ENCODE results near the gene LAMA1.

LAMA1 gene

DNA sequence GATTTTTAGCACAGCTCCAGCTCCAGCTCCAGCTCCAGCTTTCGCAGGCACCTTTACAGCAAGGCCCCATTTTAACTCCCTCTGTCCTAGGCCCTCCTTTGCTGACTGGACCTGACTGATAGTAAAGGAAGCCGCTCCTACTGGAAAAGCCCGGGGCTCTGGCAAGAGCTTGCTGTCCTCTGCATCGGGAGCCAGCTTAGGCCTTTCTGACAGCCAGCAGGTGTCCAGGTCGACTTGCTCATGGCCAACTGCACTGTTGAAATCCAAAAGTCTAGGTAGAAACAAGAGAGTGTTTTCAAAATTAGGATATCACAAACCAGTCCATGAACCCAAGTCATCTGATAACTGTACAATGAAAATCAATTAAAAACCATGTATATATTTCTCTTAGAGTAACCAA is 161.1 kb downstream of the LAMA1 start:
- Histone ChIP-seq H3K4me2 (ENCODE audit: low read length, poor library complexity, severe bottlenecking) (no peak overlapping the region), H3K4me1 (ENCODE audit: control insufficient read depth, insufficient read depth, low read depth, low read length) (peaks cover 8% of the 10 kb centered on the region), H3K4me3 (ENCODE audit: insufficient read depth in 1 of 2, low read depth in 1 of 2, low read length in 2 of 2) (no peak overlapping the region), H3K14ac (ENCODE audit: low read length in 2 of 2) (no peak overlapping the region), H3K79me1 (replicated peaks; ENCODE audit: low read length, poor library complexity, severe bottlenecking) (no peaks in the 10 kb centered on the region), H3K27me3 (ENCODE audit: control insufficient read depth in 1 of 2, insufficient read depth in 1 of 2, low read length in 2 of 2) (no peaks in the 10 kb centered on the region), H3K18ac (ENCODE audit: low read depth in 1 of 2, low read length in 2 of 2) (no peak overlapping the region), H3K23ac (ENCODE audit: low read length in 2 of 2) (no peak overlapping the region), H2AFZ (ENCODE audit: low read depth, low read length) (no peak overlapping the region), H2BK15ac (ENCODE audit: low read depth, poor library complexity, severe bottlenecking) (no peak overlapping the region), H3K36me3 (ENCODE audit: control insufficient read depth in 1 of 2, insufficient read depth in 2 of 2, low read depth in 1 of 2, low read length in 2 of 2) (peaks cover 0 to 78% of the 10 kb centered on the region in 2 experiments), H2BK120ac (ENCODE audit: low read depth, low read length) (no peak overlapping the region), H3K4ac (ENCODE audit: low read depth in 1 of 2, low read length in 2 of 2) (no peak overlapping the region), H4K8ac (ENCODE audit: low read length) (no peak overlapping the region), H2BK5ac (ENCODE audit: low read depth, low read length, poor library complexity, severe bottlenecking) (no peak overlapping the region), H2AK5ac (ENCODE audit: low read length, severe bottlenecking) (no peak overlapping the region), H3K9me3 (ENCODE audit: control insufficient read depth, low read length) (no peaks in the 10 kb centered on the region), H3K9ac (ENCODE audit: low read length) (no peak overlapping the region), H4K91ac (ENCODE audit: low read length) (no peak overlapping the region), H2BK12ac (ENCODE audit: low read length in 2 of 2) (no peak overlapping the region), H3K27ac (ENCODE audit: low read length, poor library complexity, severe bottlenecking) (no peak overlapping the region)
- no peak for DNase-seq
- WGBS, result 83% methylated on average over 5 of the region's 5 CpGs

GRCh38 chr18:6955304-6955703 is 162.3 kb downstream of the LAMA1 start:
- no peak for DNase-seq
- peaks cover 0 to 73% of the 10 kb centered on the region in 2 experiments for H3K36me3 ChIP-seq (ENCODE audit: control insufficient read depth in 1 of 2, insufficient read depth in 2 of 2, low read depth in 1 of 2, low read length in 2 of 2)
- no peak overlapping the region for H2BK15ac ChIP-seq (ENCODE audit: low read depth, poor library complexity, severe bottlenecking)

DNA sequence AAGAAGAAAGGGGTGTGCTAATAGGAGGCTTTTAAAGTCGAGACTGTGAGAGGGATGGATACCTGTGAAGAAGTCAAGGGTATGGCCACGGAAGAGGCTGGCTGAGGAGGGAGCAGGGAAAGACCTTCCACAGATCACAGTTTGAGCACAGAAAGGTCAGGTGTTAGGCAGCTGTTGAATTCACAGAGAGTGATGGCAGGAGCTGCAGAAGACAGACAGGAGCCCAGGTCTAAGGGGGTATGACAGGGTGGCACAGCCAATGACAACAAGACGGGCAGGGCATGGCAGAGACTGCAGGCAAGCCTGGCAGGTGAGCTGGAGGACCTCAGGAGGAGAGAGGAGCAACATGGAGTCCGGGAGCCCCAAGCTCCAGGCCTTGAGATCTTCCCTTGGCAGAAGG is 163.1 kb downstream of the LAMA1 start:
- Histone ChIP-seq H3K4ac (ENCODE audit: low read depth in 1 of 2, low read length in 2 of 2) (no peak overlapping the region), H3K27me3 (ENCODE audit: control insufficient read depth in 1 of 2, insufficient read depth in 1 of 2, low read length in 2 of 2) (peaks cover 0 to 4% of the 10 kb centered on the region in 2 experiments), H3K9me3 (ENCODE audit: control insufficient read depth, low read length) (no peaks in the 10 kb centered on the region), H2AFZ (ENCODE audit: low read depth, low read length) (no peak overlapping the region), H3K14ac (ENCODE audit: low read length in 2 of 2) (no peak overlapping the region), H4K91ac (ENCODE audit: low read length) (peak overlapping the region; percentile 43), H3K23ac (ENCODE audit: low read length in 2 of 2) (no peak overlapping the region), H3K4me2 (ENCODE audit: low read length, poor library complexity, severe bottlenecking) (no peak overlapping the region), H3K4me1 (ENCODE audit: control insufficient read depth, insufficient read depth, low read depth, low read length) (peaks cover 5% of the 10 kb centered on the region), H4K8ac (ENCODE audit: low read length) (no peak overlapping the region), H3K9ac (ENCODE audit: low read length) (no peak overlapping the region), H2AK5ac (ENCODE audit: low read length, severe bottlenecking) (no peak overlapping the region), H3K79me1 (replicated peaks; ENCODE audit: low read length, poor library complexity, severe bottlenecking) (no peaks in the 10 kb centered on the region), H2BK120ac (ENCODE audit: low read depth, low read length) (no peak overlapping the region), H3K27ac (ENCODE audit: low read length, poor library complexity, severe bottlenecking) (no peak overlapping the region), H3K36me3 (ENCODE audit: control insufficient read depth in 1 of 2, insufficient read depth in 2 of 2, low read depth in 1 of 2, low read length in 2 of 2) (peaks cover 0 to 70% of the 10 kb centered on the region in 2 experiments), H2BK5ac (ENCODE audit: low read depth, low read length, poor library complexity, severe bottlenecking) (no peak overlapping the region), H3K18ac (ENCODE audit: low read depth in 1 of 2, low read length in 2 of 2) (no peak overlapping the region), H2BK12ac (ENCODE audit: low read length in 2 of 2) (no peak overlapping the region), H3K4me3 (ENCODE audit: insufficient read depth in 1 of 2, low read depth in 1 of 2, low read length in 2 of 2) (no peak overlapping the region), H2BK15ac (ENCODE audit: low read depth, poor library complexity, severe bottlenecking) (no peak overlapping the region)
- no peak for DNase-seq
- 76% methylated on average over 4 of the region's 4 CpGs for WGBS

More at GRCh38 chr18:6955304-6955703, 162.3 kb downstream of the LAMA1 start:
- no peaks in the 10 kb centered on the region for H3K9me3 ChIP-seq (ENCODE audit: control insufficient read depth, low read length)
- H4K91ac ChIP-seq (ENCODE audit: low read length), result no peak overlapping the region
- H2BK12ac ChIP-seq (ENCODE audit: low read length in 2 of 2), result no peak overlapping the region
- H3K9ac ChIP-seq (ENCODE audit: low read length), result no peak overlapping the region
- H3K27me3 ChIP-seq (ENCODE audit: control insufficient read depth in 1 of 2, insufficient read depth in 1 of 2, low read length in 2 of 2), result peaks cover 0 to 4% of the 10 kb centered on the region in 2 experiments
- 98% methylated on average over 18 of the region's 18 CpGs for WGBS
- H2AFZ ChIP-seq (ENCODE audit: low read depth, low read length), result no peak overlapping the region
- H2BK5ac ChIP-seq (ENCODE audit: low read depth, low read length, poor library complexity, severe bottlenecking), result no peak overlapping the region
- no peaks in the 10 kb centered on the region for H3K79me1 ChIP-seq (replicated peaks; ENCODE audit: low read length, poor library complexity, severe bottlenecking)
- H2BK120ac ChIP-seq (ENCODE audit: low read depth, low read length), result no peak overlapping the region
- no peak overlapping the region for H3K4ac ChIP-seq (ENCODE audit: low read depth in 1 of 2, low read length in 2 of 2)
- no peak overlapping the region for H3K14ac ChIP-seq (ENCODE audit: low read length in 2 of 2)
- H3K27ac ChIP-seq (ENCODE audit: low read length, poor library complexity, severe bottlenecking), result no peak overlapping the region
- no peak overlapping the region for H3K4me3 ChIP-seq (ENCODE audit: insufficient read depth in 1 of 2, low read depth in 1 of 2, low read length in 2 of 2)
- H3K4me2 ChIP-seq (ENCODE audit: low read length, poor library complexity, severe bottlenecking), result no peak overlapping the region
- H4K8ac ChIP-seq (ENCODE audit: low read length), result no peak overlapping the region
- no peak overlapping the region for H3K23ac ChIP-seq (ENCODE audit: low read length in 2 of 2)
- no peak overlapping the region for H3K18ac ChIP-seq (ENCODE audit: low read depth in 1 of 2, low read length in 2 of 2)
- H2AK5ac ChIP-seq (ENCODE audit: low read length, severe bottlenecking), result no peak overlapping the region
- H3K4me1 ChIP-seq (ENCODE audit: control insufficient read depth, insufficient read depth, low read depth, low read length), result peaks cover 5% of the 10 kb centered on the region

- Histone ChIP-seq H3K9me3 (ENCODE audit: control insufficient read depth, low read length) (no peaks in the 10 kb centered on the region), H3K4me1 (ENCODE audit: control insufficient read depth, insufficient read depth, low read depth, low read length) (no peaks in the 10 kb centered on the region), H3K23ac (ENCODE audit: low read length in 2 of 2) (no peak overlapping the region), H3K18ac (ENCODE audit: low read depth in 1 of 2, low read length in 2 of 2) (no peak overlapping the region), H2BK120ac (ENCODE audit: low read depth, low read length) (no peak overlapping the region), H3K4ac (ENCODE audit: low read depth in 1 of 2, low read length in 2 of 2) (no peak overlapping the region), H4K91ac (ENCODE audit: low read length) (no peak overlapping the region), H4K8ac (ENCODE audit: low read length) (no peak overlapping the region), H2BK15ac (ENCODE audit: low read depth, poor library complexity, severe bottlenecking) (no peak overlapping the region), H3K27ac (ENCODE audit: low read length, poor library complexity, severe bottlenecking) (no peak overlapping the region), H2BK12ac (ENCODE audit: low read length in 2 of 2) (no peak overlapping the region), H3K9ac (ENCODE audit: low read length) (no peak overlapping the region), H2AFZ (ENCODE audit: low read depth, low read length) (no peak overlapping the region), H3K36me3 (ENCODE audit: control insufficient read depth in 1 of 2, insufficient read depth in 2 of 2, low read depth in 1 of 2, low read length in 2 of 2) (peaks cover 0 to 68% of the 10 kb centered on the region in 2 experiments), H3K27me3 (ENCODE audit: control insufficient read depth in 1 of 2, insufficient read depth in 1 of 2, low read length in 2 of 2) (peaks cover 0 to 9% of the 10 kb centered on the region in 2 experiments), H3K14ac (ENCODE audit: low read length in 2 of 2) (no peak overlapping the region), H2BK5ac (ENCODE audit: low read depth, low read length, poor library complexity, severe bottlenecking) (no peak overlapping the region), H3K4me2 (ENCODE audit: low read length, poor library complexity, severe bottlenecking) (no peak overlapping the region), H2AK5ac (ENCODE audit: low read length, severe bottlenecking) (no peak overlapping the region), H3K4me3 (ENCODE audit: insufficient read depth in 1 of 2, low read depth in 1 of 2, low read length in 2 of 2) (no peak overlapping the region), H3K79me1 (replicated peaks; ENCODE audit: low read length, poor library complexity, severe bottlenecking) (no peaks in the 10 kb centered on the region)
- WGBS, result 71% methylated on average over 17 of the region's 17 CpGs
- DNase-seq, result no peak
These were observed 166.1 kb downstream of the LAMA1 start for GRCh38 chr18:6951336-6952090.

Measured in mesenchymal stem cell (in vitro differentiated cells and primary cell).